Stimulated activated naive CD8-positive, alpha-beta T cell treated with anti-CD3 and anti-CD28 coated beads, Interleukin-15, amount 100 ng/mL, for 72 hours (primary cell): ENCODE measurements around the gene DOCK8.

Experiments
- ATAC-seq: fragments of 150-1000 bp; cut with Tn5 transposase; 2 replicates; pipeline ENCODE4 v1.10.0; 2021; ENCODE audit warnings: mild to moderate bottlenecking, moderate library complexity
- DNase-seq, 2 donors: peaks; one replicate each; pipeline ENCODE4 v3.0.0; 2021 to 2022
- H3K27ac Mint-ChIP-seq, 2 donors: one replicate each; pipeline ENCODE4 v1.8.0; 2022; ENCODE audit warnings: mild to moderate bottlenecking in 2 of 2, mixed read lengths in 2 of 2, moderate library complexity in 2 of 2
- H3K27me3 Mint-ChIP-seq: one replicate; pipeline ENCODE4 v1.8.0; 2022; ENCODE audit warnings: mixed read lengths
- H3K4me1 Mint-ChIP-seq: one replicate; pipeline ENCODE4 v1.8.0; 2022; ENCODE audit warnings: mild to moderate bottlenecking, mixed read lengths
- H3K4me3 Mint-ChIP-seq, 2 donors: one replicate each; pipeline ENCODE4 v1.8.0; 2022; ENCODE audit warnings: mild to moderate bottlenecking in 2 of 2, mixed read lengths in 2 of 2, moderate library complexity in 1 of 2
- H3K9me3 Mint-ChIP-seq, 2 donors: one replicate each; pipeline ENCODE4 v1.8.0; 2022; ENCODE audit warnings: mixed read lengths in 2 of 2

DOCK8 gene

DNA sequence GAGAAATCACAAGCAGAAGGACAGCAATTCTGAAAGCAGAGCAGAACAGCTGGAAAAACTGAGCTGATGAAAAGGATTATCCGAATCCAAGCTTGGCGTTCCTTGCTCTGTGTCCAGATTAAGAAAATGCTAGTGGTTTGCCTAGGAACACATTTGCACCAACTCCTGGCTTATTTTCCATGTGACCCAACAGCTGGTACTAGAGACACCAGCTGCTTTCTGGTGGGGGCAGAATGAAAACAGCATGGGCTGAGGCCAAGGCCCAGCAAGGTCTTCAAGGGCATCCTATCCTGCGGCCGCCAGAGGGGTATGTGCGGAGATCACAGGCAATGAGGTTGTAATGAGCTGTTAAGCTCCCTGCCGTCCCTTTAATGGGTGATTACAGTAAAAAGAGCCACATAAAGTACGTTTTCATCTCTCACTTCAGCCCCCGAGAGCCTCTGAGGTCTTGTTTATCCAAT is 131.5 kb downstream of the DOCK8 start:
- Mint-ChIP-seq H3K9me3 (no peaks in the 10 kb centered on the region), H3K4me1 (peaks cover 46% of the 10 kb centered on the region), H3K27ac (peak overlapping the region in 1 of 2 donors; percentile 30), H3K27me3 (no peaks in the 10 kb centered on the region), H3K4me3 (no peak overlapping the region)
- DNase-seq (no peak), ATAC-seq (no peak)

DNA sequence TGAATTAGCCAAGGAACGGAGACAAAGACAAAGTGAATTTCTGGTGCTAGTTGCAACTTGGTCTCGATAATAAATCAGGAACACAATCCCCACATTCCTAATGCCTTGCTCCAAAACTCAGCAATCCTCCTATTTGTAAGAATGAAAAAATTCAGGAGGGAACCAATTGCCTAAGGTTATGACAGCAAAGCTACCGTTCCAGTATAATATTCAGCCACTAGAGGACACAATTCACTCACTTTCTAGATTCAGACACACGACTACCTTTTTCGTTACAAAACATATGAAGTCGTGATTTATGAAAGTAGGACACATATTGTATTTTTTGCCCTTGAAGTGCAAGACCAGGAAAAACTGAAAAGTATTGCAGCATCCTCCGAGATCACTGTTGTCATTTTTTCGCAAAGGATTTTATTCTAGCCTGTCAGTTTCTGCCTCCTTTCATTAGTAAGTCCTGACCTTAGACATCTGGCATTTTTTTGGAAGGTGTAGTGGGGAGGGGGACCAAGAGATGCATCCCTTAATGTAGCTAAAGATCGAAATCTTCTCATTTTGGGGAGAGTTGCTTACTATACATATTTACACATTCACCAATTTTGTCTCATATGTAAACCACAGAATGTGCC is 133.1 kb downstream of the DOCK8 start:
- Mint-ChIP-seq H3K4me3 (no peak overlapping the region), H3K9me3 (no peaks in the 10 kb centered on the region), H3K27me3 (no peaks in the 10 kb centered on the region), H3K27ac (peak overlapping the region in 1 of 2 donors; percentile 12), H3K4me1 (peaks cover 58% of the 10 kb centered on the region)
- ATAC-seq, result no peak
- DNase-seq, result no peak

GRCh38 chr9:350384-350783 is 135.7 kb downstream of the DOCK8 start:
- Mint-ChIP-seq H3K4me1 (peaks cover 80% of the 10 kb centered on the region), H3K9me3 (no peaks in the 10 kb centered on the region), H3K4me3 (no peak overlapping the region), H3K27me3 (no peaks in the 10 kb centered on the region), H3K27ac (peak overlapping the region; percentile 46 to 59)
- DNase-seq (no peak), ATAC-seq (no peak)

- DNase-seq (no peak), ATAC-seq (no peak)
- Mint-ChIP-seq H3K4me1 (peaks cover 79% of the 10 kb centered on the region), H3K4me3 (no peak overlapping the region), H3K27ac (no peak overlapping the region), H3K9me3 (no peaks in the 10 kb centered on the region), H3K27me3 (no peaks in the 10 kb centered on the region)
These were observed 137.3 kb downstream of the DOCK8 start for GRCh38 chr9:351916-352315.

- ATAC-seq, result no peak
- H3K27ac Mint-ChIP-seq, result peak overlapping the region in 1 of 2 donors; percentile 61
- no peak overlapping the region for H3K4me3 Mint-ChIP-seq
- H3K9me3 Mint-ChIP-seq, result no peaks in the 10 kb centered on the region
- DNase-seq, result no peak
- H3K27me3 Mint-ChIP-seq, result no peaks in the 10 kb centered on the region
- peaks cover 68% of the 10 kb centered on the region for H3K4me1 Mint-ChIP-seq
These were observed 138.4 kb downstream of the DOCK8 start for GRCh38 chr9:353077-353476.

GRCh38 chr9:354453-354852 is 139.8 kb downstream of the DOCK8 start:
- Mint-ChIP-seq H3K9me3 (no peaks in the 10 kb centered on the region), H3K27ac (no peak overlapping the region), H3K4me1 (peaks cover 56% of the 10 kb centered on the region), H3K27me3 (no peaks in the 10 kb centered on the region), H3K4me3 (no peak overlapping the region)
- DNase-seq, result no peak
- ATAC-seq, result no peak

GRCh38 chr9:357560-357959 is 142.9 kb downstream of the DOCK8 start:
- Mint-ChIP-seq H3K27ac (no peak overlapping the region), H3K9me3 (no peaks in the 10 kb centered on the region), H3K4me1 (peaks cover 34% of the 10 kb centered on the region), H3K27me3 (no peaks in the 10 kb centered on the region), H3K4me3 (no peak overlapping the region)
- no peak for DNase-seq
- ATAC-seq, result no peak

DNA sequence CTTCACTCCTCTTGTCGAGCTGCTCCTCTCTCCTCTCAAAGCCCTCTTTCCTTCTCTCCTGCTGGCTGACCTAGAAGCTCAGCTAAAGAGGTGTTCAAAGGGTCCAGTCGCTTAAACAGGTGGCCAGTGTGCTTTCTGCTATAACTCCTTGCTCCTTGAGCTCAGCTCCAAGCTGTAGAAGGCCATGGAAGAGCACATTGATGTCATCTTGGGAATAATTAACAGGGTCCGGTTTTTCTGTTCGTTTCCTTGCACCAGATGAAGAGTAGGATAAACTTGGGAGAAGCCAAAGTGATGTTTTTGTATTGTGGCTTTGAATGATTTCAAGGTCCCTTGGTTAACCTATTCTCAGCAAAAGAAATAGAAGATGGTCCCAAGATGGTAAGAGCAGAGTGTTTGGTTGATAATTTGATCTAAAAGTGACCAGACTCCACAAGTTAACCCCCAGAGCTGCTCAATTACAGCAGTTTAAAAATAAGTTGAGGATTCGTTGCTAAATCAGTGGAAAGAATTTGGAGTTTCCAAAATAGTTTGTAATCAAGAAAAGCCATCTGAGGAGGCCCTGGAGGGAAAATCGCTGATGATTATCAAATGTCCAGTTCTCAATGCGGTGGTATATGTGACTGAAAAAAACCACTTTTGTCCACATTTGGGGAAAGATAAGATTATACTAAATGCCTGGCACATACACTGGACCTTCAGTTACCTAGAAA is 148.1 kb downstream of the DOCK8 start:
- H3K4me1 Mint-ChIP-seq, result peaks cover 11% of the 10 kb centered on the region

GRCh38 chr9:363274-363612 is 148.6 kb downstream of the DOCK8 start:
- no peaks in the 10 kb centered on the region for H3K9me3 Mint-ChIP-seq
- H3K27ac Mint-ChIP-seq, result no peak overlapping the region
- H3K4me3 Mint-ChIP-seq, result no peak overlapping the region
- DNase-seq (no peak), ATAC-seq (no peak)
- no peaks in the 10 kb centered on the region for H3K27me3 Mint-ChIP-seq
- H3K4me1 Mint-ChIP-seq, result peaks cover 11% of the 10 kb centered on the region

More for the DNA sequence above, 148.1 kb downstream of the DOCK8 start:
- Mint-ChIP-seq H3K27me3 (no peaks in the 10 kb centered on the region), H3K9me3 (no peaks in the 10 kb centered on the region), H3K27ac (peak overlapping the region; percentile 53 to 84), H3K4me3 (no peak overlapping the region)
- no peak for DNase-seq
- no peak for ATAC-seq

DNA sequence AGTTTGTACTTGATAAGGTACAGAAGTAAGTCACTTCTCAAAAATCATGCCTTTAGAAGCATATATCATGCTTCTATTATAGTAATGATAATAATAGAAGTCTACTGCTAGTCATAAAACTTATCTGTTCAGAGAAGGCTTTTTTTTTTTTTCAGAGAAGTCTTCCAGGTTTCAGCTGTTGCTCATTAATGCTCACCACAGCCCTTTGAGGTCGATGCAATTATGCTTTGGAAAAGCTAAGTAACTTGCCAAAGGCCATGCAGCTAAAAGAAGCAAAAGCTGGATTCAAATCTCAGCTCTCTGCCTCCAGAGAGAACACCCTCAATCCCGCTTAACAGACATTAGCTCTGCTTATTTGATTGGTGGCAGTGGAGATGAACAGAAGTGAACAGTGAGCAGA is 150.8 kb downstream of the DOCK8 start:
- no peak for DNase-seq
- no peaks in the 10 kb centered on the region for H3K9me3 Mint-ChIP-seq
- no peak overlapping the region for H3K4me3 Mint-ChIP-seq
- H3K27me3 Mint-ChIP-seq, result no peaks in the 10 kb centered on the region
- no peak for ATAC-seq
- H3K4me1 Mint-ChIP-seq, result peaks cover 11% of the 10 kb centered on the region
- H3K27ac Mint-ChIP-seq, result no peak overlapping the region

DNA sequence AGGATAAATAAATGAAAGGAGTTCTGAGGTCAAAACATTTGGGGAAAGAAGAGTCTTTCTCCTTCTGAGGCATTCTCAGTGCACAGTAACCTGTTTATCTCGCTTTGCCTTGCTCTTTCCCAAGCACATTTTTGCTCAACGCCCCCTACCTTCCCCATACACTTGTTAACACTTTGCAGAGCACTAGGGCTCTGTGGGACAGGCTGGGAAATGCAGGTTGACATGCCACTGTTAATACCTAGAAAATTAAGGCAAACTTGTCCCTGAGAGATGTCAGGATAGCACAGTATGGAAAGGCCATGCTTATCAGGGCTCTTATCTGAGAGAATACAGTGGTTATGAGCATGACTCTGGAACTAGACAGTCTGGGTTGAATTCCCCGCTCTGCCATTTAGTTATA is 152.0 kb downstream of the DOCK8 start:
- no peak overlapping the region for H3K4me3 Mint-ChIP-seq
- DNase-seq (no peak), ATAC-seq (no peak)
- H3K27ac Mint-ChIP-seq, result no peak overlapping the region
- H3K4me1 Mint-ChIP-seq, result peaks cover 11% of the 10 kb centered on the region
- H3K27me3 Mint-ChIP-seq, result no peaks in the 10 kb centered on the region
- H3K9me3 Mint-ChIP-seq, result no peaks in the 10 kb centered on the region

- ATAC-seq (no peak), DNase-seq (no peak)
- Mint-ChIP-seq H3K4me3 (no peak overlapping the region), H3K9me3 (no peaks in the 10 kb centered on the region), H3K27me3 (no peaks in the 10 kb centered on the region), H3K27ac (peak overlapping the region in 1 of 2 donors; percentile 20), H3K4me1 (no peaks in the 10 kb centered on the region)
These were observed 155.4 kb downstream of the DOCK8 start for GRCh38 chr9:370086-370485.

- Mint-ChIP-seq H3K27ac (peak overlapping the region in 1 of 2 donors; percentile 2), H3K4me1 (no peaks in the 10 kb centered on the region), H3K4me3 (no peak overlapping the region), H3K27me3 (no peaks in the 10 kb centered on the region), H3K9me3 (no peaks in the 10 kb centered on the region)
- DNase-seq, result no peak
- no peak for ATAC-seq
These were observed 156.7 kb downstream of the DOCK8 start for GRCh38 chr9:371349-371748.

- Mint-ChIP-seq H3K27me3 (no peaks in the 10 kb centered on the region), H3K4me3 (no peak overlapping the region), H3K9me3 (no peaks in the 10 kb centered on the region), H3K4me1 (no peaks in the 10 kb centered on the region), H3K27ac (peak overlapping the region in 1 of 2 donors; percentile 53)
- ATAC-seq, result no peak
- DNase-seq, result no peak
These were observed 157.5 kb downstream of the DOCK8 start for GRCh38 chr9:372128-372527.

DNA sequence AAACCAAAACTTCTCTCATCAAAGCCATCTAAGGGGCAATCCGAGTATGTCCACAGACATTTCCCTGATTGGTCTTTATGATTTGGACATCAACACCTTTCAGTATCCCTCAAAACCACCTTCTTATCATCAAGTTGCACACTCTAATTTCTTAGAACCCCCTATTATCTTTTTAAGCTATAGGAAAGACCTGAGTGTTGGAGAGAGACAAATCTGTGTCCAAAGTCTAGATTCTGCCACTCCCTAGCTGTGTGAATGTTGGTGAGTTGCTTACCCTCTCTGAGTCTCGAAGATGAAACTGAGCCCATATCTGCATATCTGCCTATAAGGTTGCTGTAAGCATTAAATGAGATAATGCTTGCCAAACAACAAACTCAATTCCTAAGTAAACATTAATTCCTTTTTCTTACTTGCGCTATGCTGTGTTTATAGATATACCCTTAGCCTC is 159.1 kb downstream of the DOCK8 start:
- Mint-ChIP-seq H3K4me1 (no peaks in the 10 kb centered on the region), H3K27ac (peak overlapping the region; percentile 29 to 73)

GRCh38 chr9:374736-375135 is 160.1 kb downstream of the DOCK8 start:
- no peak for ATAC-seq

More for the DNA sequence above, 159.1 kb downstream of the DOCK8 start:
- Mint-ChIP-seq H3K9me3 (no peaks in the 10 kb centered on the region), H3K27me3 (no peaks in the 10 kb centered on the region), H3K4me3 (no peak overlapping the region)
- ATAC-seq (no peak), DNase-seq (no peak)

More at GRCh38 chr9:374736-375135, 160.1 kb downstream of the DOCK8 start:
- Mint-ChIP-seq H3K27ac (peak overlapping the region in 1 of 2 donors; percentile 35), H3K4me1 (no peaks in the 10 kb centered on the region), H3K27me3 (no peaks in the 10 kb centered on the region), H3K9me3 (no peaks in the 10 kb centered on the region), H3K4me3 (no peak overlapping the region)
- DNase-seq, result no peak
